Prostate gland (tissue), 2 donors: ENCODE results near the gene RASGRP4. TPM values are rescaled to one million over a fixed set of nuclear protein-coding genes. Genes with fewer than 3 reads are reported as not detected.

ENCODE experiments used
- DNase-seq: peaks from one replicate; pipeline ENCODE4 v3.0.0-alpha.2; 2019; ENCODE audit warnings: low spot score
- H3K27ac ChIP-seq, 2 donors: fragments of 200-600 bp; sonication (generic); 2 replicates each; pipeline ENCODE4 v1.5.1; 2017 to 2019
- H3K27me3 ChIP-seq: fragments of 200-600 bp; sonication (generic); replicated peaks from 2 replicates; pipeline ENCODE4 v1.5.1; 2019; ENCODE audit not compliant: insufficient read depth
- H3K36me3 ChIP-seq, 2 donors: fragments of 200-600 bp; sonication (generic); 1 replicate in 1 of 2; 2 replicates in 1 of 2; pipeline versions ENCODE4 v1.5.1 to v1.8.1; 2017 to 2019
- H3K4me1 ChIP-seq: fragments of 200-600 bp; sonication (generic); replicated peaks from 2 replicates; pipeline ENCODE4 v1.5.1; 2019
- H3K4me3 ChIP-seq, 2 donors: fragments of 200-600 bp; sonication (generic); 2 replicates each; pipeline ENCODE4 v1.5.1; 2017 to 2019
- H3K9me3 ChIP-seq: fragments of 200-600 bp; sonication (generic); 2 replicates; pipeline ENCODE4 v1.5.1; 2017
- CTCF ChIP-seq, 4 experiments: fragments of 200-600 bp in 2 of 4; fragments of 450-650 bp in 2 of 4; sonication (generic) in 2 of 4; IDR thresholded peaks; 1 replicate in 3 of 4; 2 replicates in 1 of 4; pipeline ENCODE4 v1.5.1; 2016 to 2019; ENCODE audit warnings: antibody characterized with exemption in 4 of 4, mild to moderate bottlenecking in 2 of 4, moderate library complexity in 2 of 4
- POLR2A ChIP-seq: fragments of 450-650 bp; IDR thresholded peaks from one replicate; pipeline ENCODE4 v1.6.1; 2016; ENCODE audit warnings: antibody characterized with exemption, mild to moderate bottlenecking
- POLR2AphosphoS5 ChIP-seq: sonication (generic); formaldehyde crosslinking; IDR thresholded peaks from one replicate; pipeline ENCODE4 v1.6.1; 2017; ENCODE audit warnings: antibody characterized with exemption
- WGBS: methylation state at CpG from one replicate; pipeline ENCODE4 v1.1.5; 2018; 5-methylcytosine and 5-hydroxymethylcytosine counted together
- intact Hi-C: fragments of 100-400 bp; cut with DNase I; formaldehyde crosslinking; loops from one replicate; pipeline ENCODE4 v1.14.2; 2022
- total RNA-seq, 2 donors: library from RNA; depleted of rRNA; stranded (reverse); fragments of >200 nt; gene quantifications; one replicate each; pipeline ENCODE4 v1.1.0, GENCODE V29; 2016

Gene RASGRP4
- total RNA-seq, 2 donors from 2014 or later = 1.4 to 1.6 TPM

- TF ChIP-seq CTCF (IDR thresholded peaks at IDR 0.05) = peak; percentile 94 to 100 (median 100)
- peak; percentile 46 for TF ChIP-seq POLR2A
- peak; percentile 88 for TF ChIP-seq POLR2AphosphoS5
- intact Hi-C loops = loop anchor here (5.0 to 10.0 kb wide), 4 partner anchors 214 to 532 kb away; partner anchors contain the start of genes EIF3K, MAP4K1, MRPS12 and SARS2
- Histone ChIP-seq H3K27me3 (peaks cover 8% of the 10 kb centered on the region), H3K4me1 (no peaks in the 10 kb centered on the region), H3K27ac (peak within 1 kb of the TSS; percentile 83 to 85), H3K36me3 (no peaks in the 10 kb centered on the region), H3K9me3 (no peaks in the 10 kb centered on the region), H3K4me3 (peak within 1 kb of the TSS; percentile 83 to 86)
- WGBS = under 1% methylated on average over 69 of the region's 82 CpGs
- peak; percentile 96 for DNase-seq
Measured at GRCh38 chr19:38402967-38403674, 22.9 kb downstream of the RASGRP4 start, which contains the start of gene FAM98C. Gene FAM98C (plus strand): TSS chr19:38403093. CDS start chr19:38403154, 61 bp downstream.

GRCh38 chr19:38402623-38402966, 23.4 kb downstream of the RASGRP4 start:
- TF ChIP-seq POLR2A = no peak
- no peak for TF ChIP-seq POLR2AphosphoS5
- no peak for TF ChIP-seq CTCF (IDR thresholded peaks at IDR 0.05)
- no peaks in the 10 kb centered on the region for H3K36me3 ChIP-seq
- intact Hi-C loops = loop anchor here (5.0 to 10.0 kb wide), 4 partner anchors 215 to 532 kb away; partner anchors contain the start of genes EIF3K, MAP4K1, MRPS12 and SARS2
- 1% methylated on average over 18 of the region's 18 CpGs for WGBS
- no peak for DNase-seq
- peak overlapping the region; percentile 83 to 85 for H3K27ac ChIP-seq
- H3K4me1 ChIP-seq = no peaks in the 10 kb centered on the region
- H3K4me3 ChIP-seq = peak overlapping the region; percentile 83 to 86
- peaks cover 8% of the 10 kb centered on the region for H3K27me3 ChIP-seq
- no peaks in the 10 kb centered on the region for H3K9me3 ChIP-seq

- Histone ChIP-seq H3K4me3 (no peak overlapping the region), H3K27ac (no peak overlapping the region), H3K4me1 (no peaks in the 10 kb centered on the region), H3K27me3 (peaks cover 12% of the 10 kb centered on the region), H3K9me3 (no peaks in the 10 kb centered on the region), H3K36me3 (no peaks in the 10 kb centered on the region)
- 73% methylated on average over 3 of the region's 3 CpGs for WGBS
- intact Hi-C loops = loop anchor here (5.0 to 10.0 kb wide), 4 partner anchors 216 to 534 kb away; partner anchors contain the start of genes EIF3K, MAP4K1, MRPS12 and SARS2
- TF ChIP-seq POLR2A = no peak
- no peak for TF ChIP-seq CTCF (IDR thresholded peaks at IDR 0.05)
- no peak for TF ChIP-seq POLR2AphosphoS5
- no peak for DNase-seq
Measured at GRCh38 chr19:38401148-38401547, 24.9 kb downstream of the RASGRP4 start.

- no peak for DNase-seq
- Histone ChIP-seq H3K27ac (no peak overlapping the region), H3K4me1 (no peaks in the 10 kb centered on the region), H3K36me3 (no peaks in the 10 kb centered on the region), H3K27me3 (peaks cover 17% of the 10 kb centered on the region), H3K4me3 (no peak overlapping the region), H3K9me3 (no peaks in the 10 kb centered on the region)
- intact Hi-C loops = loop anchor here (5.0 to 10.0 kb wide), 4 partner anchors 217 to 534 kb away; partner anchors contain the start of genes EIF3K, MAP4K1, MRPS12 and SARS2
- 63% methylated on average over 5 of the region's 5 CpGs for WGBS
- TF ChIP-seq POLR2A = no peak
Measured at GRCh38 chr19:38400361-38400760, 25.7 kb downstream of the RASGRP4 start.

GRCh38 chr19:38399537-38399936, 26.5 kb downstream of the RASGRP4 start:
- no peaks in the 10 kb centered on the region for H3K9me3 ChIP-seq
- WGBS = 75% methylated on average over 1 of the region's 1 CpG
- H3K27me3 ChIP-seq = peaks cover 18% of the 10 kb centered on the region
- no peak overlapping the region for H3K27ac ChIP-seq
- no peaks in the 10 kb centered on the region for H3K36me3 ChIP-seq
- no peak overlapping the region for H3K4me3 ChIP-seq
- no peak for DNase-seq
- intact Hi-C loops = no loop called here
- TF ChIP-seq POLR2A (no peak), CTCF (IDR thresholded peaks at IDR 0.05) (no peak), POLR2AphosphoS5 (no peak)
- H3K4me1 ChIP-seq = no peaks in the 10 kb centered on the region
